HG03354 (cell line): Measurements from ENCODE around the gene ODAD3.
A peak's percentile ranks its signal among the peaks of the same experiment; 100 is the strongest.
"Not testable (repeated sequence)": the region's sequence is repeated elsewhere in the genome, so short reads cannot be mapped to it uniquely, and the experiment has no call there.

ENCODE experiments used
- ATAC-seq: cut with Tn5 transposase; IDR thresholded peaks from one replicate; pipeline ENCODE4 v1.9.1; 2021; ENCODE audit warnings: mild to moderate bottlenecking; ENCODE audit not compliant: unreplicated experiment, poor library complexity, severe bottlenecking

The ODAD3 gene

GRCh38 chr19:11379857-11380350, 55.0 kb downstream of the ODAD3 start:
- ATAC-seq: no peak

GRCh38 chr19:11379269-11379845, 55.6 kb downstream of the ODAD3 start:
- not testable (repeated sequence) for ATAC-seq

GRCh38 chr19:11378319-11379189, 56.4 kb downstream of the ODAD3 start:
- no peak for ATAC-seq

- no peak for ATAC-seq
Observed at GRCh38 chr19:11377756-11378155, 57.2 kb downstream of the ODAD3 start.

- no peak for ATAC-seq
Observed at GRCh38 chr19:11377237-11377636, 57.7 kb downstream of the ODAD3 start.

GRCh38 chr19:11375143-11375948, 59.6 kb downstream of the ODAD3 start:
- ATAC-seq: no peak

- peak; percentile 85 for ATAC-seq
Observed at GRCh38 chr19:11374433-11375142, 60.3 kb downstream of the ODAD3 start, which contains the start of gene SWSAP1. Gene SWSAP1, plus strand, starts transcription at chr19:11374666. Its CDS starts 15 bp downstream, at chr19:11374681.

- no peak for ATAC-seq
Observed at GRCh38 chr19:11373885-11374432, 61.0 kb downstream of the ODAD3 start.

GRCh38 chr19:11373166-11373884, 61.6 kb downstream of the ODAD3 start:
- no peak for ATAC-seq

- ATAC-seq: no peak
Observed at GRCh38 chr19:11370744-11371143, 64.2 kb downstream of the ODAD3 start.
